BLaER1 (cell line): ENCODE results near the gene MT2A.
"Not testable (repeated sequence)": the region's sequence is repeated elsewhere in the genome, so short reads cannot be mapped to it uniquely, and the experiment has no call there.

Experiments used
- H3K27ac ChIP-seq: shearing (Covaris generic); formaldehyde crosslinking; 2 replicates; pipeline ENCODE4 v1.8.1; 2022
- H3K27me3 ChIP-seq: shearing (Covaris generic); formaldehyde crosslinking; 2 replicates; pipeline ENCODE4 v1.8.1; 2022
- H3K36me3 ChIP-seq: shearing (Covaris generic); formaldehyde crosslinking; 2 replicates; pipeline ENCODE4 v1.8.1; 2022
- H3K4me1 ChIP-seq: shearing (Covaris generic); formaldehyde crosslinking; 2 replicates; pipeline ENCODE4 v1.8.1; 2022
- H3K4me2 ChIP-seq: shearing (Covaris generic); formaldehyde crosslinking; 2 replicates; pipeline ENCODE4 v1.8.1; 2022
- H3K4me3 ChIP-seq: shearing (Covaris generic); formaldehyde crosslinking; 2 replicates; pipeline ENCODE4 v1.8.1; 2022
- H3K9ac ChIP-seq: shearing (Covaris generic); formaldehyde crosslinking; 2 replicates; pipeline ENCODE4 v1.8.1; 2022
- H3K9me3 ChIP-seq: shearing (Covaris generic); formaldehyde crosslinking; 2 replicates; pipeline ENCODE4 v1.8.1; 2022
- H4K20me1 ChIP-seq: shearing (Covaris generic); formaldehyde crosslinking; 2 replicates; pipeline ENCODE4 v1.8.1; 2022
- Cebpa-rat ChIP-seq: shearing (Covaris generic); IDR thresholded peaks from 2 replicates; pipeline ENCODE4 v1.8.1; 2022

MT2A gene

GRCh38 chr16:56577300-56577625, 31.1 kb upstream of the MT2A start:
- Histone ChIP-seq H3K4me1 (no peaks in the 10 kb centered on the region), H3K4me3 (no peak overlapping the region), H3K4me2 (no peak overlapping the region), H3K9me3 (peaks cover 26% of the 10 kb centered on the region), H4K20me1 (no peaks in the 10 kb centered on the region), H3K27ac (no peak overlapping the region), H3K36me3 (no peaks in the 10 kb centered on the region), H3K9ac (no peak overlapping the region), H3K27me3 (no peaks in the 10 kb centered on the region)
- TF ChIP-seq Cebpa-rat, result no peak

- TF ChIP-seq Cebpa-rat, result no peak
- no peaks in the 10 kb centered on the region for H3K36me3 ChIP-seq
- H4K20me1 ChIP-seq, result no peaks in the 10 kb centered on the region
- H3K4me3 ChIP-seq, result no peak overlapping the region
- no peak overlapping the region for H3K9ac ChIP-seq
- no peaks in the 10 kb centered on the region for H3K27me3 ChIP-seq
- no peak overlapping the region for H3K4me2 ChIP-seq
- no peak overlapping the region for H3K27ac ChIP-seq
- peaks cover 19% of the 10 kb centered on the region for H3K9me3 ChIP-seq
- no peaks in the 10 kb centered on the region for H3K4me1 ChIP-seq
Measured at GRCh38 chr16:56580391-56581048, 27.9 kb upstream of the MT2A start.

- H3K27me3 ChIP-seq, H3K36me3 ChIP-seq, H3K9me3 ChIP-seq, H3K4me3 ChIP-seq, H4K20me1 ChIP-seq, H3K9ac ChIP-seq, H3K4me2 ChIP-seq, H3K4me1 ChIP-seq, H3K27ac ChIP-seq: not testable (repeated sequence)
Measured at GRCh38 chr16:56582911-56583310, 25.5 kb upstream of the MT2A start.

GRCh38 chr16:56583351-56584168, 24.8 kb upstream of the MT2A start:
- no peaks in the 10 kb centered on the region for H3K9me3 ChIP-seq
- H3K36me3 ChIP-seq, result no peaks in the 10 kb centered on the region
- no peak overlapping the region for H3K27ac ChIP-seq
- H3K4me1 ChIP-seq, result no peaks in the 10 kb centered on the region
- H3K4me3 ChIP-seq, result no peak overlapping the region
- no peaks in the 10 kb centered on the region for H4K20me1 ChIP-seq
- no peak overlapping the region for H3K4me2 ChIP-seq
- H3K27me3 ChIP-seq, result peaks cover 7% of the 10 kb centered on the region
- no peak for TF ChIP-seq Cebpa-rat
- no peak overlapping the region for H3K9ac ChIP-seq

GRCh38 chr16:56584276-56584675, 24.1 kb upstream of the MT2A start:
- Histone ChIP-seq H3K9ac (no peak overlapping the region), H3K27me3 (peaks cover 14% of the 10 kb centered on the region), H3K4me2 (no peak overlapping the region), H3K4me3 (no peak overlapping the region), H4K20me1 (no peaks in the 10 kb centered on the region), H3K36me3 (no peaks in the 10 kb centered on the region), H3K4me1 (no peaks in the 10 kb centered on the region), H3K9me3 (no peaks in the 10 kb centered on the region), H3K27ac (no peak overlapping the region)
- TF ChIP-seq Cebpa-rat, result no peak

- H3K9me3 ChIP-seq, result no peaks in the 10 kb centered on the region
- no peak for TF ChIP-seq Cebpa-rat
- H3K27ac ChIP-seq, result no peak overlapping the region
- no peaks in the 10 kb centered on the region; the same call in 1 of the 2 replicates for H3K4me1 ChIP-seq
- no peak overlapping the region for H3K9ac ChIP-seq
- peaks cover 26% of the 10 kb centered on the region for H3K27me3 ChIP-seq
- no peak overlapping the region for H3K4me3 ChIP-seq
- H4K20me1 ChIP-seq, result no peaks in the 10 kb centered on the region
- no peaks in the 10 kb centered on the region for H3K36me3 ChIP-seq
- H3K4me2 ChIP-seq, result no peak overlapping the region
Measured at GRCh38 chr16:56588781-56589140, 19.6 kb upstream of the MT2A start.

- no peak within 1 kb of the TSS for H3K4me2 ChIP-seq
- TF ChIP-seq Cebpa-rat, result no peak
Measured at GRCh38 chr16:56589141-56590039, 19.0 kb upstream of the MT2A start, which contains the start of gene MT3. MT3 (plus strand) TSS chr16:56589528; CDS start chr16:56589591, 63 bp downstream.

GRCh38 chr16:56591377-56592060, 16.9 kb upstream of the MT2A start:
- Histone ChIP-seq H3K9ac (no peak overlapping the region), H3K36me3 (no peaks in the 10 kb centered on the region), H3K27ac (no peak overlapping the region), H3K4me3 (no peak overlapping the region), H4K20me1 (no peaks in the 10 kb centered on the region), H3K4me1 (no peaks in the 10 kb centered on the region; the same call in 1 of the 2 replicates), H3K27me3 (peaks cover 26% of the 10 kb centered on the region), H3K9me3 (no peaks in the 10 kb centered on the region), H3K4me2 (no peak overlapping the region)
- no peak for TF ChIP-seq Cebpa-rat

More at GRCh38 chr16:56589141-56590039, 19.0 kb upstream of the MT2A start, which contains the start of gene MT3:
- Histone ChIP-seq H3K9ac (no peak within 1 kb of the TSS), H3K27ac (no peak within 1 kb of the TSS), H3K9me3 (no peaks in the 10 kb centered on the region), H3K4me3 (no peak within 1 kb of the TSS), H3K4me1 (no peaks in the 10 kb centered on the region; the same call in 1 of the 2 replicates), H3K36me3 (no peaks in the 10 kb centered on the region), H4K20me1 (no peaks in the 10 kb centered on the region), H3K27me3 (peaks cover 26% of the 10 kb centered on the region)

GRCh38 chr16:56593573-56594291, 14.7 kb upstream of the MT2A start:
- no peaks in the 10 kb centered on the region for H3K36me3 ChIP-seq
- no peaks in the 10 kb centered on the region; the same call in 1 of the 2 replicates for H3K4me1 ChIP-seq
- no peaks in the 10 kb centered on the region for H3K9me3 ChIP-seq
- no peak overlapping the region for H3K4me2 ChIP-seq
- no peak overlapping the region for H3K9ac ChIP-seq
- H3K4me3 ChIP-seq, result no peak overlapping the region
- H3K27me3 ChIP-seq, result peaks cover 18% of the 10 kb centered on the region
- H3K27ac ChIP-seq, result no peak overlapping the region
- no peaks in the 10 kb centered on the region for H4K20me1 ChIP-seq
- TF ChIP-seq Cebpa-rat, result no peak
